Smooth muscle cell (in vitro differentiated cells): ENCODE data around the gene GREM1. TPM values are rescaled to one million over a fixed set of nuclear protein-coding genes. Genes with fewer than 3 reads are reported as not detected.

Source experiments
- DNase-seq: peaks from one replicate; lab custom pipeline; 2025; ENCODE audit not compliant: unreplicated experiment; lab: John Stamatoyannopoulos, UW
- H2AFZ ChIP-seq: fragments of 200-600 bp; sonication (generic); 2 replicates; pipeline ENCODE4 v1.6.0; 2016; ENCODE audit warnings: antibody characterized with exemption, low read depth, mild to moderate bottlenecking
- H3F3A ChIP-seq: fragments of 200-600 bp; sonication (generic); 2 replicates; pipeline ENCODE4 v1.6.0; 2017; ENCODE audit warnings: antibody characterized with exemption, low read depth
- H3K27ac ChIP-seq: fragments of 200-600 bp; sonication (generic); 2 replicates; pipeline ENCODE4 v1.5.1; 2016; ENCODE audit warnings: low read depth, mild to moderate bottlenecking
- H3K27me3 ChIP-seq: fragments of 200-600 bp; sonication (generic); 2 replicates; pipeline ENCODE4 v1.6.1; 2016; ENCODE audit warnings: low read depth, mild to moderate bottlenecking
- H3K36me3 ChIP-seq: fragments of 200-600 bp; sonication (generic); 2 replicates; pipeline ENCODE4 v1.5.1; 2016; ENCODE audit warnings: low read depth
- H3K4me1 ChIP-seq: fragments of 200-600 bp; sonication (generic); 2 replicates; pipeline ENCODE4 v1.5.1; 2016; ENCODE audit warnings: low read depth
- H3K4me2 ChIP-seq: fragments of 200-600 bp; sonication (generic); 2 replicates; pipeline ENCODE4 v1.6.0; 2016; ENCODE audit warnings: mild to moderate bottlenecking
- H3K4me3 ChIP-seq: fragments of 200-600 bp; sonication (generic); 2 replicates; pipeline ENCODE4 v1.5.1; 2016; ENCODE audit warnings: mild to moderate bottlenecking
- H3K79me2 ChIP-seq: fragments of 200-600 bp; sonication (generic); 2 replicates; pipeline ENCODE4 v1.6.0; 2016; ENCODE audit warnings: low read depth, mild to moderate bottlenecking
- H3K9ac ChIP-seq: fragments of 200-600 bp; sonication (generic); 2 replicates; pipeline ENCODE4 v1.6.0; 2016; ENCODE audit warnings: low read depth
- H3K9me3 ChIP-seq: fragments of 200-600 bp; sonication (generic); replicated peaks from 2 replicates; pipeline ENCODE4 v1.5.1; 2016; ENCODE audit warnings: low read depth
- H4K20me1 ChIP-seq: fragments of 200-600 bp; sonication (generic); 2 replicates; pipeline ENCODE4 v1.6.0; 2016; ENCODE audit warnings: low read depth
- CTCF ChIP-seq: fragments of 200-600 bp; sonication (generic); IDR thresholded peaks from 2 replicates; pipeline ENCODE4 v1.5.1; 2017; ENCODE audit warnings: borderline replicate concordance, mild to moderate bottlenecking, antibody characterized with exemption; ENCODE audit not compliant: insufficient read depth, poor library complexity, severe bottlenecking
- WGBS: methylation state at CpG from one replicate; pipeline ENCODE4 v1.1.7; 2016; ENCODE audit warnings: low lambda C conversion rate; 5-methylcytosine and 5-hydroxymethylcytosine counted together
- polyA plus RNA-seq: library from polyadenylated mRNA; unstranded; fragments of >200 nt; fragmentation: Nextera tagmentation; extraction: Ambion mirVana; gene quantifications from 2 replicates; pipeline ENCODE4 v1.2.1, GENCODE V29; 2016
- total RNA-seq: library from RNA; depleted of rRNA; stranded (reverse); fragments of >200 nt; gene quantifications from 2 replicates; pipeline ENCODE4 v1.2.3, GENCODE V29; 2014

GREM1 gene
- total and polyA plus RNA-seq, 2 experiments from 2014 or later, result 57.4 to 80.1 TPM

- Histone ChIP-seq H3K27ac (peak overlapping the region; percentile 93), H3K9ac (peak overlapping the region; percentile 52), H3K4me2 (peak overlapping the region; percentile 42), H3K9me3 (no peaks in the 10 kb centered on the region), H3K4me3 (no peak overlapping the region), H3K36me3 (no peaks in the 10 kb centered on the region), H3K79me2 (no peaks in the 10 kb centered on the region), H3K27me3 (no peaks in the 10 kb centered on the region), H2AFZ (no peak overlapping the region), H3F3A (peaks cover 13% of the 10 kb centered on the region), H4K20me1 (no peaks in the 10 kb centered on the region), H3K4me1 (peaks cover 3% of the 10 kb centered on the region)
- DNase-seq, result no peak
- WGBS, result 61% methylated on average over 3 of the region's 3 CpGs
- TF ChIP-seq CTCF, result no peak
These were observed 35.2 kb upstream of the GREM1 start for GRCh38 chr15:32682569-32682968.

DNA sequence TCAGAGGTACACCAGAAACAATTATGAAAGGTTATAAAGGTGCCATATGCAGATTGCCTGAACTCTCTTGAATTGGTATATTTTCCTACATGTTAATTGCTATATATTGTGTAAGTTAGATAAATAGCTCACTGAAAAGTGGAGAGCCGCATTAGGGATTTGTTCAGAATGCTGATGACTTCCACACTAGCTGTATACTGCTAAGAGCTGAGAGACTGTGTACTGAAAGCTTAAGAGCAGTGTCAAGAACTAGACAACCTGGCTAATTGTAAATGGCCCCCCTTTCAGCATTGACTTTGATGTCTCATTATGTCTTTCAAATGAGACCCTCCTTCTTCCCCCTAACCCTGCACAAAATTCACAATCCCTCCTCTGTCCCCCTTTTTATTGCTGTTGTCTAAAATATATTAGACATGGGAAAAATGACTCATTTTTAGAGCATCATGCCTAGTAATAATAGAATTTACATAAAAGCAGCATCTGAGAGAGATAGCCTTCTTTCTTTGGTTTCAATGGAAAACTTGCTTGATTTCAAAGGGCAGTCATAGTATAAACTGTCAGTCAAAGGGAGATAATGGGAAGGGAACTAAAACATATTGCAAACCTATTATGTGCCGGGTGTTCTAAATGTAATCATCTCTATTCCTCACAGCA lies 34.7 kb upstream of the GREM1 start:
- no peak for DNase-seq
- Histone ChIP-seq H4K20me1 (no peaks in the 10 kb centered on the region), H2AFZ (no peak overlapping the region), H3F3A (peaks cover 14% of the 10 kb centered on the region), H3K36me3 (no peaks in the 10 kb centered on the region), H3K4me2 (peak overlapping the region; percentile 42), H3K27ac (peak overlapping the region; percentile 93), H3K9ac (peak overlapping the region; percentile 37), H3K27me3 (no peaks in the 10 kb centered on the region), H3K9me3 (no peaks in the 10 kb centered on the region), H3K79me2 (no peaks in the 10 kb centered on the region), H3K4me1 (no peaks in the 10 kb centered on the region), H3K4me3 (no peak overlapping the region)
- WGBS, result 64% methylated on average over 2 of the region's 2 CpGs
- TF ChIP-seq CTCF, result no peak

DNA sequence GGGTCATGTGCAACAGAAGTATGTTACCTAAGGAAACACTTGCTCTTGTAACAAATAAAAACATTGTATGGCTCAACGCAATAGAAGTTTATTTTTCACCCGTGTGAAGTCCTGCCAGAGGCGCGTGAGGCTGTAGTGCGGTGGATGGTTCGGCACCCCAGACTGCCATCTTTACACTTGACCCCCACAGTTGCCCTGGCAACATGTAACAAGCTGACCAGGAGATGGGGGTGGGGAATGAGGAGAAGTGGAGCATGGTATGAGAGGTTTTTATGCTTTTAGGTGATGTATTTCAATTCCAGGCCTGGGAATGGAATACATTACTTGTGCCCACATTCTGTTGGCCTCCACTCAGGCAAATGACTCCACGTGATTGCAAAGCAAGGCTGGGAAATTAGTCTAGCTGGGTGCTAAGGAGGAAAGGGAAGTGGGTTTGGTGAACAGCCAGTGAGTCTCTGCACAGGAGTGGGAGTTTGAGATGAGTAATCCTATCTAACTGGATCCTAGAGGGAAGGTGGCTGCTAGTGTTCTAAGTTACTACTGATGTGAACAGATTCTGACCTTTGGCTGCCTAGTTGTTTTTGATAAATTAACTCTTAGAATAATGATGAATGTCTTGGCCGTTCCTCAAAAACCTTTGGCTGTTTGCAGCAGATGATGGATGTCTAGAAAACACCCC lies 33.8 kb upstream of the GREM1 start:
- TF ChIP-seq CTCF, result no peak
- no peaks in the 10 kb centered on the region for H4K20me1 ChIP-seq
- no peak for DNase-seq
- 86% methylated on average over 8 of the region's 8 CpGs for WGBS
- no peak overlapping the region for H2AFZ ChIP-seq
- no peaks in the 10 kb centered on the region for H3K36me3 ChIP-seq
- H3K9me3 ChIP-seq, result no peaks in the 10 kb centered on the region
- no peak overlapping the region for H3K4me3 ChIP-seq
- H3K9ac ChIP-seq, result peak overlapping the region; percentile 37
- peaks cover 18% of the 10 kb centered on the region for H3F3A ChIP-seq
- no peaks in the 10 kb centered on the region for H3K79me2 ChIP-seq
- H3K27me3 ChIP-seq, result no peaks in the 10 kb centered on the region
- H3K4me1 ChIP-seq, result no peaks in the 10 kb centered on the region
- H3K4me2 ChIP-seq, result peak overlapping the region; percentile 42
- peak overlapping the region; percentile 93 for H3K27ac ChIP-seq
